Sigmoid colon (tissue), 7 donors: ENCODE measurements around the gene ZFYVE21. TPM values are rescaled to one million over a fixed set of nuclear protein-coding genes. Genes with fewer than 3 reads are reported as not detected.
A peak's percentile ranks its signal among the peaks of the same experiment; 100 is the strongest.

ENCODE experiments used
- DNase-seq: peaks from one replicate; pipeline ENCODE4 v3.0.0-alpha.2; 2019
- H3K27ac ChIP-seq, 4 donors: fragments of 200-600 bp; sonication (generic); one replicate each; pipeline ENCODE4 v1.5.1; 2016 to 2019; ENCODE audit warnings: mild to moderate bottlenecking in 1 of 4
- H3K27me3 ChIP-seq, 3 donors: fragments of 200-600 bp; sonication (generic); one replicate each; pipeline ENCODE4 v1.5.1; 2019; ENCODE audit warnings: mild to moderate bottlenecking in 1 of 3
- H3K36me3 ChIP-seq, 4 donors: fragments of 200-600 bp; sonication (generic); one replicate each; pipeline ENCODE4 v1.5.1; 2016 to 2019
- H3K4me1 ChIP-seq, 4 donors: fragments of 200-600 bp; sonication (generic); one replicate each; pipeline ENCODE4 v1.5.1; 2017 to 2019
- H3K4me3 ChIP-seq, 4 donors: fragments of 200-600 bp; sonication (generic); one replicate each; pipeline ENCODE4 v1.5.1; 2017 to 2019; ENCODE audit warnings: mild to moderate bottlenecking in 2 of 4, moderate library complexity in 1 of 4
- H3K9me3 ChIP-seq, 4 donors: fragments of 200-600 bp in 3 of 4; sonication (generic) in 3 of 4; one replicate each; pipeline versions ENCODE4 v1.5.1 to v1.6.1; 2013 to 2019
- EP300 ChIP-seq, 4 donors: sonication (generic); formaldehyde crosslinking; IDR thresholded peaks; one replicate each; pipeline ENCODE4 v1.6.1; 2017; ENCODE audit warnings: antibody characterized with exemption in 4 of 4
- POLR2A ChIP-seq, 2 donors: fragments of 450-650 bp; IDR thresholded peaks; one replicate each; pipeline ENCODE4 v1.6.1; 2016; ENCODE audit warnings: antibody characterized with exemption in 2 of 2, mild to moderate bottlenecking in 2 of 2, moderate library complexity in 2 of 2
- POLR2AphosphoS5 ChIP-seq, 4 donors: sonication (generic); formaldehyde crosslinking; IDR thresholded peaks; one replicate each; pipeline ENCODE4 v1.6.1; 2017; ENCODE audit warnings: antibody characterized with exemption in 4 of 4
- WGBS, 2 donors: extraction: QIAGEN DNeasy Blood & Tissue Kit; methylation state at CpG; one replicate each; pipeline ENCODE4 v1.1.7; 2013; 5-methylcytosine and 5-hydroxymethylcytosine counted together
- intact Hi-C: fragments of 100-400 bp; cut with DNase I; formaldehyde crosslinking; loops from one replicate; pipeline ENCODE4 v1.15.1; 2023
- polyA plus RNA-seq, 3 donors: library from polyadenylated mRNA; stranded (reverse); fragments of 200-250 nt; gene quantifications; one replicate each; pipeline ENCODE4 v1.2.3, GENCODE V29; 2013
- total RNA-seq, 4 donors: library from RNA; depleted of rRNA; stranded (reverse); fragments of >200 nt; gene quantifications; one replicate each; pipeline ENCODE4 v1.1.0, GENCODE V29; 2016
- TF ChIP-seq, protein P1 (sequence below), 4 experiments: fragments of 450-650 bp in 3 of 4; fragments of 200-600 bp in 1 of 4; IDR thresholded peaks; one replicate each; pipeline ENCODE4 v1.5.1; 2016 to 2019; ENCODE audit warnings: antibody characterized with exemption in 4 of 4, mild to moderate bottlenecking in 3 of 4, moderate library complexity in 2 of 4
- donor health status: healthy with polysubstance abuse.
- donor health status: Bipolar disorder and iron deficiency.
- donor health status: healthy.

Gene ZFYVE21
- 100 to 1,000 TPM in 1 of 4 donors, 10 to 100 TPM in 3; 84.2 to 106 (median 89.4) TPM for total RNA-seq
- polyA plus RNA-seq = 10 to 100 TPM; 41.7 to 90.1 (median 61.7) TPM

DNA sequence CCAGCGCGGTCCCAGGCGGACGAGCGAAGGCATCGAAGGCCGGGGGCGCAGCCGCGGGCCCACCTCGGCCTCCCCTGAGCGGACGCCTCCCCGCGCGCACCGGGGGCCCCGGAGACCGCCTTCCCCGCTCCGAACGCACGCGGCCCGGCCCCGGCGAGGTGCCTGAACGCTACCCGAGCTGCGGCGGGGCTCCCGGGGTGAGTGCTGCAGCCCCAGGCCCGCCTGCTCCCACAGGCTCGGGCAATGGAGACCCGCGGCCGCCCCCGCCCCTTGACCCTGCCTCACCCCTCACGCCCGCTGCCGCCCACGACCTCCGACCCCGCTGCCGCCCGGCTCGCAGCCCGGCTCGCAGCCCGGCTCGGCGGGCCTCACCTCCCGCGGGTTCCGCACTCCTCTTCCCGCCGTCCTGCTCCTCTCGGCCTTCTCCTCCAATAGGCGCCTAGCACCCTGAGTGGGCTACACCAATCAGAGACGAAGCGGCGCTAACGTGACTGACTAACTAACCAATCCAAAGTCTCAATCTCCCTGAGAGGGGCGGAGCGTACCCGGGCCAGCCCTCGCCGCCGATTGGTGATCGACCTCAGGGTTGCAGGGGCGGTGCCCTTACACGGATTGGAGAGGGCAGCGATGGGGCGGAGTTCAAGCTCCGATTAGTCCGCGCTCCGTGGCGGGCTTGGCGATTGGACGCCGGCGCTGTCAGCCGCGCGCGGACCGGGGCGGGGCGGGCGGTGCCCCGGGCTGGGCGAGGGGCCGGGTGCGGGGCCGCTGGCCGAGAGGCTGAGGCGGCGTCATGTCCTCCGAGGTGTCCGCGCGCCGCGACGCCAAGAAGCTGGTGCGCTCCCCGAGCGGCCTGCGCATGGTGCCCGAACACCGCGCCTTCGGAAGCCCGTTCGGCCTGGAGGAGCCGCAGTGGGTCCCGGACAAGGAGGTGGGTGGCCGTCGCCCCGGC is at the start of gene ZFYVE21, which contains the start of gene XRCC3:
Gene ZFYVE21 (plus strand): TSS at position 759 of the 949 bp plus-strand sequence. CDS start 32 bp downstream, at position 791.
Gene XRCC3 (minus strand): TSS at position 400 of the 949 bp plus-strand sequence. CDS start 4,364 bp downstream, outside the sequence.
- TF ChIP-seq, protein P1, sequence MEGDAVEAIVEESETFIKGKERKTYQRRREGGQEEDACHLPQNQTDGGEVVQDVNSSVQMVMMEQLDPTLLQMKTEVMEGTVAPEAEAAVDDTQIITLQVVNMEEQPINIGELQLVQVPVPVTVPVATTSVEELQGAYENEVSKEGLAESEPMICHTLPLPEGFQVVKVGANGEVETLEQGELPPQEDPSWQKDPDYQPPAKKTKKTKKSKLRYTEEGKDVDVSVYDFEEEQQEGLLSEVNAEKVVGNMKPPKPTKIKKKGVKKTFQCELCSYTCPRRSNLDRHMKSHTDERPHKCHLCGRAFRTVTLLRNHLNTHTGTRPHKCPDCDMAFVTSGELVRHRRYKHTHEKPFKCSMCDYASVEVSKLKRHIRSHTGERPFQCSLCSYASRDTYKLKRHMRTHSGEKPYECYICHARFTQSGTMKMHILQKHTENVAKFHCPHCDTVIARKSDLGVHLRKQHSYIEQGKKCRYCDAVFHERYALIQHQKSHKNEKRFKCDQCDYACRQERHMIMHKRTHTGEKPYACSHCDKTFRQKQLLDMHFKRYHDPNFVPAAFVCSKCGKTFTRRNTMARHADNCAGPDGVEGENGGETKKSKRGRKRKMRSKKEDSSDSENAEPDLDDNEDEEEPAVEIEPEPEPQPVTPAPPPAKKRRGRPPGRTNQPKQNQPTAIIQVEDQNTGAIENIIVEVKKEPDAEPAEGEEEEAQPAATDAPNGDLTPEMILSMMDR (IDR thresholded peaks at IDR 0.05) = no peak
- TF ChIP-seq POLR2AphosphoS5 (IDR thresholded peaks at IDR 0.05) = peak; percentile 79 to 94 (median 88)
- no peak for TF ChIP-seq POLR2A (IDR thresholded peaks at IDR 0.05)
- TF ChIP-seq EP300 (IDR thresholded peaks at IDR 0.05) = no peak
- peak; percentile 100 for DNase-seq
- Histone ChIP-seq H3K36me3 (no peaks in the 10 kb centered on the region), H3K27me3 (no peaks in the 10 kb centered on the region), H3K4me1 (peaks cover 0 to 75% (median 61%) of the 10 kb centered on the region in 4 donors), H3K4me3 (peak within 1 kb of the TSS; percentile 48 to 97 (median 94)), H3K9me3 (no peaks in the 10 kb centered on the region), H3K27ac (peak within 1 kb of the TSS; percentile 86 to 96 (median 92))
- intact Hi-C loops = no loop called here
- WGBS, 2 donors = 1% methylated on average over 121 of the region's 121 CpGs

DNA sequence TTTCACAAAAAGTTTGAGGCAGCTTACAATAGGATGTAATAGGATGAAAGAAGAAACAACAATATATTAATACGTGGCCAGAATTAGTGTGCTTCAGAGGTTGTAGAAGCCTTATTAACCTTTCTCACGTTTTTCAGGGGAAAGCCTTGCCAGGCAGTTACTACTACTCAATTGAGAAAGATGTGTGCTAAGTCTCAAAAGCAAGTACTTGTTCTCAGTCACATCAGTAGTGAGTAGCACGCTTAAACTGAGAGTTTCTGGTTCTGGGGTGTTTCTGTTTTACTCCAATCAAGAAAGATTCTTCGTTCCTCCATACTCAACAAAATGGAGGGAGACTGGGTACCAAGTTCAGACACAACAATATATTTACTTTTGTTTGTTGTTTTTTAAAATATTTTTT is 47.9 kb upstream of the ZFYVE21 start:
- Histone ChIP-seq H3K4me1 (peaks cover 0 to 9% (median 7%) of the 10 kb centered on the region in 4 donors), H3K9me3 (no peaks in the 10 kb centered on the region), H3K4me3 (no peak overlapping the region), H3K36me3 (peaks cover 26 to 96% (median 57%) of the 10 kb centered on the region in 4 donors), H3K27me3 (no peaks in the 10 kb centered on the region), H3K27ac (no peak overlapping the region)
- intact Hi-C loops = no loop called here
- no peak for TF ChIP-seq POLR2AphosphoS5 (IDR thresholded peaks at IDR 0.05)
- no peak for TF ChIP-seq EP300 (IDR thresholded peaks at IDR 0.05)
- TF ChIP-seq POLR2A (IDR thresholded peaks at IDR 0.05) = no peak
- TF ChIP-seq, protein P1 (IDR thresholded peaks at IDR 0.05) = no peak
- DNase-seq = no peak
- WGBS, 2 donors = 86 to 94% methylated on average over 4 of the region's 4 CpGs

DNA sequence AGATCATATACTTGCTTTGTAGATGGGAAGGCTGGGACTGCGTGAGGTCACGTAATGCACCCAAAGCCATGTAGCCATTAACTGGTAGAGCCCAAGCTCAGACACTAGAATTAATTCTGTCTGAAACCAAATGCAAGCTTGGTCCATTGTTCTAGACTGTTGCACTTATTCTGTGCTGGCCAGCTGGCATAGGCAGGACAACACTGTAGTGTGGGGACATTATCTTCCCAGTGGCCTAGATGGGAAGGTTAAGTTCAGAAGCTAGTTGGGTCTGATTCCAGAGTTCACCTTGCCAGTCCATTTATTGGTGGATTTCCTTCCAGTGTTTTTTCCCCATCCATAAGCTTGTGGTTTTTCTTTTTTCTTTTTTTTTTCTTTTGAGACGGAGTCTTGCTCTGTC is 47.5 kb upstream of the ZFYVE21 start:
- no peak for TF ChIP-seq POLR2A (IDR thresholded peaks at IDR 0.05)
- TF ChIP-seq, protein P1 (IDR thresholded peaks at IDR 0.05) = no peak
- TF ChIP-seq EP300 (IDR thresholded peaks at IDR 0.05) = no peak
- TF ChIP-seq POLR2AphosphoS5 (IDR thresholded peaks at IDR 0.05) = no peak
- intact Hi-C loops = no loop called here
- no peak overlapping the region for H3K27ac ChIP-seq
- H3K9me3 ChIP-seq = no peaks in the 10 kb centered on the region
- DNase-seq = no peak
- H3K4me3 ChIP-seq = no peak overlapping the region
- H3K36me3 ChIP-seq = peaks cover 28 to 96% (median 58%) of the 10 kb centered on the region in 4 donors
- no peaks in the 10 kb centered on the region for H3K27me3 ChIP-seq
- H3K4me1 ChIP-seq = peaks cover 0 to 9% (median 7%) of the 10 kb centered on the region in 4 donors
- WGBS, 2 donors = 98 to 99% methylated on average over 3 of the region's 3 CpGs

DNA sequence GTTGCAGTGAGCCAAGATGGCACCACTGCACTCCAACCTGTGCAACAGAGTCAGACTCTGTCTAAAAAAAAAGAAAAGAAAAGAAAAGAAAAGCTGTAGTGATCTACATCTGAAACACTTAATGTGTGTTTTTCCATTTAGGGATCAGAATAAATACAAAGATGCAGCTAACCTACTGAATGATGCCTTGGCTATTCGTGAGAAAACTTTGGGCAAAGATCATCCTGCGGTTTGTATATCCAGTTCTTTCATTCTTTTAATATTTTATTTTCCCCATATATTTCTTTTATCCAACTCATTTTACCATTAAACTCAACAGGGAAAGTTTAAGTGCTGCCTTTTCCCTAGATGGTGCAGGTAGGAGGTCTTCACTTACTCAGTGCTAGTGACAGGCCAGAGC is 46.2 kb upstream of the ZFYVE21 start:
- DNase-seq = no peak
- H3K9me3 ChIP-seq = no peaks in the 10 kb centered on the region
- H3K36me3 ChIP-seq = peaks cover 32 to 96% (median 65%) of the 10 kb centered on the region in 4 donors
- no peaks in the 10 kb centered on the region for H3K27me3 ChIP-seq
- no peak overlapping the region for H3K27ac ChIP-seq
- TF ChIP-seq, protein P1 (IDR thresholded peaks at IDR 0.05) = no peak
- TF ChIP-seq POLR2A (IDR thresholded peaks at IDR 0.05) (no peak), POLR2AphosphoS5 (IDR thresholded peaks at IDR 0.05) (no peak), EP300 (IDR thresholded peaks at IDR 0.05) (no peak)
- H3K4me3 ChIP-seq = no peak overlapping the region
- intact Hi-C loops = no loop called here
- WGBS, 2 donors = 96 to 99% methylated on average over 2 of the region's 2 CpGs
- peaks cover 0 to 5% (median 2%) of the 10 kb centered on the region in 4 donors for H3K4me1 ChIP-seq
